GM21515 (cell line): ENCODE results near the gene ARPP21.
"Not testable (repeated sequence)": the region's sequence is repeated elsewhere in the genome, so short reads cannot be mapped to it uniquely, and the experiment has no call there.

Source experiments
- ATAC-seq: cut with Tn5 transposase; IDR thresholded peaks from one replicate; pipeline ENCODE4 v1.9.1; 2021; ENCODE audit not compliant: unreplicated experiment

The ARPP21 gene

GRCh38 chr3:35639254-35640186 lies at the start of gene ARPP21:
Gene ARPP21, plus strand, starts transcription at chr3:35639525. Its CDS starts 42,227 bp downstream, at chr3:35681752.
- ATAC-seq, result no peak

GRCh38 chr3:35592589-35593295 lies 46.6 kb upstream of the ARPP21 start:
- peak; percentile 71 for ATAC-seq

- ATAC-seq, result no peak
Measured at GRCh38 chr3:35594739-35595138, 44.6 kb upstream of the ARPP21 start.

- ATAC-seq, result no peak
Measured at GRCh38 chr3:35596335-35596995, 42.9 kb upstream of the ARPP21 start.

- ATAC-seq, result no peak
Measured at GRCh38 chr3:35597490-35597889, 41.8 kb upstream of the ARPP21 start.

GRCh38 chr3:35598804-35599203 lies 40.5 kb upstream of the ARPP21 start:
- no peak for ATAC-seq

GRCh38 chr3:35601959-35602358 lies 37.4 kb upstream of the ARPP21 start:
- ATAC-seq, result no peak

- no peak for ATAC-seq
Measured at GRCh38 chr3:35602395-35602936, 36.9 kb upstream of the ARPP21 start.

- no peak for ATAC-seq
Measured at GRCh38 chr3:35616346-35616745, 23.0 kb upstream of the ARPP21 start.

GRCh38 chr3:35617370-35617769 lies 22.0 kb upstream of the ARPP21 start:
- no peak for ATAC-seq

- not testable (repeated sequence) for ATAC-seq
Measured at GRCh38 chr3:35620238-35620637, 19.1 kb upstream of the ARPP21 start.

GRCh38 chr3:35624698-35625097 lies 14.6 kb upstream of the ARPP21 start:
- ATAC-seq, result no peak

GRCh38 chr3:35633332-35634124 lies 5.8 kb upstream of the ARPP21 start:
- no peak for ATAC-seq

- no peak for ATAC-seq
Measured at GRCh38 chr3:35635407-35635806, 3.9 kb upstream of the ARPP21 start.

- no peak for ATAC-seq
Measured at GRCh38 chr3:35635926-35636683, 3.2 kb upstream of the ARPP21 start.

- ATAC-seq, result no peak
Measured at GRCh38 chr3:35638251-35638979, 910 bp upstream of the ARPP21 start.

- no peak for ATAC-seq
Measured at GRCh38 chr3:35638980-35639253, 408 bp upstream of the ARPP21 start.

- no peak for ATAC-seq
Measured at GRCh38 chr3:35640190-35641165, 1.2 kb downstream of the ARPP21 start.
